GM23248 (cell line): ENCODE measurements around the gene RAB9A.

Source experiments
- EZH2 ChIP-seq: fragments of 200-600 bp; sonication (generic); IDR thresholded peaks from 2 replicates; pipeline ENCODE4 v1.6.1; 2018; ENCODE audit warnings: antibody characterized with exemption, mild to moderate bottlenecking; ENCODE audit not compliant: insufficient read depth, poor library complexity, severe bottlenecking
- EZH2phosphoT487 ChIP-seq: fragments of 200-600 bp; sonication (generic); IDR thresholded peaks from 2 replicates; pipeline ENCODE4 v1.6.1; 2018; ENCODE audit warnings: antibody characterized with exemption, moderate library complexity, mild to moderate bottlenecking, low read depth; ENCODE audit not compliant: insufficient read depth

DNA sequence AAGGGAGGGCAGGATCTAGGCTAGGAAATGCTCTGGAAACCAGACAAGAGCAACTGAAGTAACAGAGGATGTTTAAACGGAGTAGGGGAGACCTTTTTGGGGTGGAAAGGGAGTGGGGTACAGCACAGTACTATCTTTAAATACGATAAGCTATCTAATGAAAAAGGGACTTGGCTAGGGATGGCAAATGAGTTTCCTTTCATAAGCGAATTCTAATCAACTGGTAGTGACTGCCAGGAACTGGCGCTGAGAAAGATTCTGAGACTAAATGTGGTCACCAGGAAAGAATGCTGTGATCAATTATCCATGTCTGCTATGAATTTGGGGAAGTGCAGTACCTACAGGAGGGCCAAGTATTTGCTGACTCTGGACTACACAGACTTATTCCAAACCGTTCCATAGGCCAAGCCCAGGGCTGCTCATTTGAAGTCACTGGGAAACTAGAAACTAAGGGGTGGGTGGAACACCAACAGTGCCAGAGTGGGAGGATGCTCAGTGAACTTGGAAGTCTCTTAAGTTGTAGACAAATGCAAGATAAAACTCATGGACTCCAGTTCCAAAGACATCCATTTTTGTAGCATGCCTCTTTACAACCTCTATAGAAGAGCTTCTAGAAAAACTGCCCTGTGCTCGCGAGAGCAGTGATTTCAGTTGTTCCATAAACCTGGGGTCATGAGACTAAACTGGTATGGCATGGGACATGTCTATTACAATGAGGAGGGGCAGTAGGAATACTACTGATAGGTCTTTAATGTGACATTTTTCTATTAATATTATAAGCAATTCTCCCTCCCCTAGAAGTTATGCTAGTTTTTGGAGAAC is 43.5 kb downstream of the RAB9A start:
- TF ChIP-seq EZH2phosphoT487 = no peak
- no peak for TF ChIP-seq EZH2
